Ovary (tissue), 3 donors: ENCODE data around the gene TMEM72.

Source experiments
- POLR2A ChIP-seq: fragments of 450-650 bp; IDR thresholded peaks from one replicate; pipeline ENCODE4 v1.6.1; 2017; ENCODE audit warnings: antibody characterized with exemption, mild to moderate bottlenecking, moderate library complexity
- TF ChIP-seq, protein P1 (sequence below), 3 donors: fragments of 450-650 bp in 2 of 3; fragments of 200-600 bp in 1 of 3; IDR thresholded peaks; one replicate each; pipeline versions ENCODE4 v1.5.1 to v1.8.0; 2016 to 2022; ENCODE audit warnings: antibody characterized with exemption in 3 of 3, mild to moderate bottlenecking in 1 of 3
- donor health status: DM: no; HTN: no; CAD: no.

- no peak for TF ChIP-seq POLR2A
- TF ChIP-seq, protein P1, sequence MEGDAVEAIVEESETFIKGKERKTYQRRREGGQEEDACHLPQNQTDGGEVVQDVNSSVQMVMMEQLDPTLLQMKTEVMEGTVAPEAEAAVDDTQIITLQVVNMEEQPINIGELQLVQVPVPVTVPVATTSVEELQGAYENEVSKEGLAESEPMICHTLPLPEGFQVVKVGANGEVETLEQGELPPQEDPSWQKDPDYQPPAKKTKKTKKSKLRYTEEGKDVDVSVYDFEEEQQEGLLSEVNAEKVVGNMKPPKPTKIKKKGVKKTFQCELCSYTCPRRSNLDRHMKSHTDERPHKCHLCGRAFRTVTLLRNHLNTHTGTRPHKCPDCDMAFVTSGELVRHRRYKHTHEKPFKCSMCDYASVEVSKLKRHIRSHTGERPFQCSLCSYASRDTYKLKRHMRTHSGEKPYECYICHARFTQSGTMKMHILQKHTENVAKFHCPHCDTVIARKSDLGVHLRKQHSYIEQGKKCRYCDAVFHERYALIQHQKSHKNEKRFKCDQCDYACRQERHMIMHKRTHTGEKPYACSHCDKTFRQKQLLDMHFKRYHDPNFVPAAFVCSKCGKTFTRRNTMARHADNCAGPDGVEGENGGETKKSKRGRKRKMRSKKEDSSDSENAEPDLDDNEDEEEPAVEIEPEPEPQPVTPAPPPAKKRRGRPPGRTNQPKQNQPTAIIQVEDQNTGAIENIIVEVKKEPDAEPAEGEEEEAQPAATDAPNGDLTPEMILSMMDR (IDR thresholded peaks at IDR 0.05), result no peak
These were observed 37.0 kb upstream of the TMEM72 start for GRCh38 chr10:44874166-44874565.
